ENCODE data around the gene FBXL14.

DNA sequence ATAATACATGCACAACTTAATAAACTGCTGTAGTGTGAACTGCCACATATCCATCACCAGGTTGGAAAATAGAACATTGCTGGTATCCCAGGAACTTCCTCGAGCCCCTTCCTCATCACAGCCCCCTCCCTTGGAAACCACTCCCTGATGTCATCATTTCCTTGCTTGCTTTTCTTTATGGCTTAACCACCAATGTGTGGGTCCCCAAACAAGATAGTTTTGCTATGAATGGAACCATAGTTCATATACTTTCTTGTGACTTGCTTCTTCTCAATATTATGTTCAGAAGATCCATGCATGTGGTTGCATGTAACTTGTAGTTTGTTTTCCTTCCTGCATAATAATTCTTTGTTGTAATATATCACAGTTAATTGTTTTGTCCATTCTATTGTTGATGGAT, 25.7 kb upstream of the FBXL14 start:
- TF ChIP-seq, protein P1, sequence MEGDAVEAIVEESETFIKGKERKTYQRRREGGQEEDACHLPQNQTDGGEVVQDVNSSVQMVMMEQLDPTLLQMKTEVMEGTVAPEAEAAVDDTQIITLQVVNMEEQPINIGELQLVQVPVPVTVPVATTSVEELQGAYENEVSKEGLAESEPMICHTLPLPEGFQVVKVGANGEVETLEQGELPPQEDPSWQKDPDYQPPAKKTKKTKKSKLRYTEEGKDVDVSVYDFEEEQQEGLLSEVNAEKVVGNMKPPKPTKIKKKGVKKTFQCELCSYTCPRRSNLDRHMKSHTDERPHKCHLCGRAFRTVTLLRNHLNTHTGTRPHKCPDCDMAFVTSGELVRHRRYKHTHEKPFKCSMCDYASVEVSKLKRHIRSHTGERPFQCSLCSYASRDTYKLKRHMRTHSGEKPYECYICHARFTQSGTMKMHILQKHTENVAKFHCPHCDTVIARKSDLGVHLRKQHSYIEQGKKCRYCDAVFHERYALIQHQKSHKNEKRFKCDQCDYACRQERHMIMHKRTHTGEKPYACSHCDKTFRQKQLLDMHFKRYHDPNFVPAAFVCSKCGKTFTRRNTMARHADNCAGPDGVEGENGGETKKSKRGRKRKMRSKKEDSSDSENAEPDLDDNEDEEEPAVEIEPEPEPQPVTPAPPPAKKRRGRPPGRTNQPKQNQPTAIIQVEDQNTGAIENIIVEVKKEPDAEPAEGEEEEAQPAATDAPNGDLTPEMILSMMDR (IDR thresholded peaks at IDR 0.05) = no peak
- no peak for TF ChIP-seq POLR2A (IDR thresholded peaks at IDR 0.05)
- TF ChIP-seq EP300 (IDR thresholded peaks at IDR 0.05) = no peak

Measured in gastroesophageal sphincter (tissue), 3 donors.